ENCODE measurements around the gene MR1.
"Not testable (repeated sequence)": the region's sequence is repeated elsewhere in the genome, so short reads cannot be mapped to it uniquely, and the experiment has no call there.

DNA sequence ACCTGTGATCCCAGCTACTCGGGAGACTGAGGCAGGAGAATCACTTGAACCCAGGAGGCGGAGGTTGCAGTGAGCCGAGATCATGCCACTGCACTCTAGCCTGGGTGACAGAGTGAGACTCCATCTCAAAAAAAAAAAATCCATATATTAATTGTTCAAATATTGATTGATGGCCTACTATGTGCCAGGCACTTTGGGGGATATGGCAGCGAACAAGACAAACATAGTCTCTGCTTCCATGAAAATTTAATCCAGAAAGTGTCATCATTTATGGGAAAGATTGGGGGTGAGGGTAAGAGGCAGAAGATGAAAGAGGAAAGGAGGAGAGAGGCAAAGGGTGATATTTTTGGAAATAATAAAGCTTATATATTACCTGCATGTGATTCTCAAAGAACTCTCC, 1.4 kb downstream of the MR1 start:
- TF ChIP-seq, protein P1, sequence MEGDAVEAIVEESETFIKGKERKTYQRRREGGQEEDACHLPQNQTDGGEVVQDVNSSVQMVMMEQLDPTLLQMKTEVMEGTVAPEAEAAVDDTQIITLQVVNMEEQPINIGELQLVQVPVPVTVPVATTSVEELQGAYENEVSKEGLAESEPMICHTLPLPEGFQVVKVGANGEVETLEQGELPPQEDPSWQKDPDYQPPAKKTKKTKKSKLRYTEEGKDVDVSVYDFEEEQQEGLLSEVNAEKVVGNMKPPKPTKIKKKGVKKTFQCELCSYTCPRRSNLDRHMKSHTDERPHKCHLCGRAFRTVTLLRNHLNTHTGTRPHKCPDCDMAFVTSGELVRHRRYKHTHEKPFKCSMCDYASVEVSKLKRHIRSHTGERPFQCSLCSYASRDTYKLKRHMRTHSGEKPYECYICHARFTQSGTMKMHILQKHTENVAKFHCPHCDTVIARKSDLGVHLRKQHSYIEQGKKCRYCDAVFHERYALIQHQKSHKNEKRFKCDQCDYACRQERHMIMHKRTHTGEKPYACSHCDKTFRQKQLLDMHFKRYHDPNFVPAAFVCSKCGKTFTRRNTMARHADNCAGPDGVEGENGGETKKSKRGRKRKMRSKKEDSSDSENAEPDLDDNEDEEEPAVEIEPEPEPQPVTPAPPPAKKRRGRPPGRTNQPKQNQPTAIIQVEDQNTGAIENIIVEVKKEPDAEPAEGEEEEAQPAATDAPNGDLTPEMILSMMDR (conservative IDR thresholded peaks at IDR 0.05 in 1 of 2, IDR thresholded peaks at IDR 0.05 in 1 of 2; ENCODE audit: extremely low read depth in 1 of 2, insufficient read depth in 1 of 2, low read depth in 1 of 2, low read length in 2 of 2) = not testable (repeated sequence)
- TF ChIP-seq EZH2 (IDR thresholded peaks at IDR 0.05; ENCODE audit: borderline replicate concordance, low read length) = not testable (repeated sequence)

Data from mammary epithelial cell (primary cell).